GM21576 (cell line): ENCODE data around the gene DENND5B.
"Not testable (repeated sequence)": the region's sequence is repeated elsewhere in the genome, so short reads cannot be mapped to it uniquely, and the experiment has no call there.

ENCODE experiments used
- ATAC-seq: cut with Tn5 transposase; IDR thresholded peaks from one replicate; pipeline ENCODE4 v1.9.1; 2021; ENCODE audit warnings: mild to moderate bottlenecking, moderate library complexity; ENCODE audit not compliant: unreplicated experiment

Gene DENND5B

GRCh38 chr12:31476437-31476836 lies 114.5 kb downstream of the DENND5B start:
- ATAC-seq: no peak

- ATAC-seq: not testable (repeated sequence)
Measured at GRCh38 chr12:31475610-31476009, 115.3 kb downstream of the DENND5B start.

- no peak for ATAC-seq
Measured at GRCh38 chr12:31474751-31475150, 116.2 kb downstream of the DENND5B start.

- no peak for ATAC-seq
Measured at GRCh38 chr12:31471823-31472222, 119.1 kb downstream of the DENND5B start.

GRCh38 chr12:31471051-31471450 lies 119.9 kb downstream of the DENND5B start:
- ATAC-seq: no peak

GRCh38 chr12:31470459-31470858 lies 120.5 kb downstream of the DENND5B start:
- no peak for ATAC-seq

GRCh38 chr12:31466768-31467167 lies 124.2 kb downstream of the DENND5B start:
- no peak for ATAC-seq

GRCh38 chr12:31465002-31465401 lies 125.9 kb downstream of the DENND5B start:
- no peak for ATAC-seq

GRCh38 chr12:31460024-31460423 lies 130.9 kb downstream of the DENND5B start:
- no peak for ATAC-seq

GRCh38 chr12:31456562-31456961 lies 134.4 kb downstream of the DENND5B start:
- ATAC-seq: no peak

- no peak for ATAC-seq
Measured at GRCh38 chr12:31444736-31445135, 146.2 kb downstream of the DENND5B start.

GRCh38 chr12:31440586-31440985 lies 150.3 kb downstream of the DENND5B start:
- ATAC-seq: no peak

- ATAC-seq: no peak
Measured at GRCh38 chr12:31440134-31440533, 150.8 kb downstream of the DENND5B start.

- ATAC-seq: no peak
Measured at GRCh38 chr12:31431721-31432240, 159.2 kb downstream of the DENND5B start.

- ATAC-seq: no peak
Measured at GRCh38 chr12:31423405-31423804, 167.5 kb downstream of the DENND5B start.

GRCh38 chr12:31412292-31412801 lies 178.6 kb downstream of the DENND5B start:
- ATAC-seq: no peak

- ATAC-seq: no peak
Measured at GRCh38 chr12:31408763-31409162, 182.2 kb downstream of the DENND5B start.

- ATAC-seq: no peak
Measured at GRCh38 chr12:31407562-31407961, 183.4 kb downstream of the DENND5B start.

GRCh38 chr12:31406345-31406744 lies 184.6 kb downstream of the DENND5B start:
- peak; percentile 67 for ATAC-seq

GRCh38 chr12:31405021-31405420 lies 185.9 kb downstream of the DENND5B start:
- ATAC-seq: no peak

GRCh38 chr12:31403099-31403607 lies 187.8 kb downstream of the DENND5B start:
- peak; percentile 86 for ATAC-seq

- no peak for ATAC-seq
Measured at GRCh38 chr12:31393004-31393550, 197.9 kb downstream of the DENND5B start.

- no peak for ATAC-seq
Measured at GRCh38 chr12:31390991-31391390, 199.9 kb downstream of the DENND5B start.
